GM12864 (cell line): ENCODE measurements around the gene STIMATE.

Source experiments
- DNase-seq: peaks from one replicate; pipeline ENCODE4 v3.0.0-alpha.2; 2011; ENCODE audit warnings: low read depth
- H3K4me3 ChIP-seq: 2 replicates; pipeline ENCODE4 v1.5.1; 2011; ENCODE audit warnings: mild to moderate bottlenecking, low read depth, low read length, control low read depth
- CTCF ChIP-seq: IDR thresholded peaks from 2 replicates; pipeline ENCODE4 v1.5.1; 2011; ENCODE audit warnings: low read depth, mild to moderate bottlenecking, moderate library complexity, low read length, control low read depth, inconsistent platforms; ENCODE audit errors: missing control alignments

STIMATE gene

GRCh38 chr3:52827866-52828376, 69.4 kb downstream of the STIMATE start:
- DNase-seq = no peak
- TF ChIP-seq CTCF = no peak
- H3K4me3 ChIP-seq = no peak overlapping the region

- no peak for DNase-seq
- TF ChIP-seq CTCF = no peak
- H3K4me3 ChIP-seq = no peak overlapping the region
Measured at GRCh38 chr3:52827441-52827840, 69.9 kb downstream of the STIMATE start.

GRCh38 chr3:52824037-52824436, 73.3 kb downstream of the STIMATE start:
- no peak for TF ChIP-seq CTCF
- H3K4me3 ChIP-seq = no peak overlapping the region
- no peak for DNase-seq

GRCh38 chr3:52822363-52822762, 75.0 kb downstream of the STIMATE start:
- no peak for TF ChIP-seq CTCF
- DNase-seq = no peak
- H3K4me3 ChIP-seq = no peak overlapping the region

GRCh38 chr3:52820736-52821135, 76.6 kb downstream of the STIMATE start:
- peak; percentile 91 for TF ChIP-seq CTCF
- DNase-seq = no peak
- H3K4me3 ChIP-seq = no peak overlapping the region

- no peak for TF ChIP-seq CTCF
- H3K4me3 ChIP-seq = no peak overlapping the region
- DNase-seq = no peak
Measured at GRCh38 chr3:52819936-52820335, 77.4 kb downstream of the STIMATE start.

GRCh38 chr3:52817860-52818259, 79.5 kb downstream of the STIMATE start:
- no peak for TF ChIP-seq CTCF
- no peak for DNase-seq
- no peak overlapping the region for H3K4me3 ChIP-seq
